H1 (cell line): ENCODE results near the gene APOBEC3H. TPM values are rescaled to one million over a fixed set of nuclear protein-coding genes. Genes with fewer than 3 reads are reported as not detected.

Experiments used
- CTCF ChIA-PET: fragments of 300-600 bp; sonication (Branson Sonifier 250); formaldehyde crosslinking; loops from one replicate; lab custom pipeline; 2021; ENCODE audit not compliant: partially characterized antibody; lab: Charles Lee
- POLR2A ChIA-PET: fragments of 300-600 bp; sonication (Branson Sonifier 250); formaldehyde crosslinking; loops from one replicate; lab custom pipeline; 2021; ENCODE audit warnings: inconsistent platforms; ENCODE audit not compliant: partially characterized antibody; lab: Charles Lee
- DNase-seq, 2 experiments: peaks; one replicate each; pipeline versions ENCODE4 v3.0.0 to v3.0.0-alpha.2; 2010 to 2022; ENCODE audit warnings: low spot score in 2 of 2, low read depth in 1 of 2, mixed read lengths in 1 of 2
- FAIRE-seq: peaks from 2 replicates; lab custom pipeline; 2011; peaks lifted over from hg19 to GRCh38; lab: Jason Lieb, UNC
- H2AFZ ChIP-seq: 2 replicates; pipeline ENCODE4 v1.8.1; 2012; ENCODE audit warnings: low read length, inconsistent platforms
- H2AK5ac ChIP-seq: 2 replicates; pipeline ENCODE4 v1.6.1; 2013; ENCODE audit warnings: low read depth, low read length
- H2BK120ac ChIP-seq: replicated peaks from 2 replicates; pipeline ENCODE3; 2013; ENCODE audit warnings: low read depth, low read length, inconsistent platforms
- H2BK12ac ChIP-seq: 2 replicates; pipeline ENCODE4 v1.6.1; 2013; ENCODE audit warnings: low read depth, low read length
- H2BK15ac ChIP-seq: 2 replicates; pipeline ENCODE4 v1.6.1; 2013; ENCODE audit warnings: low read length
- H2BK20ac ChIP-seq: 2 replicates; pipeline ENCODE4 v1.6.1; 2013; ENCODE audit warnings: low read length
- H2BK5ac ChIP-seq: 2 replicates; pipeline ENCODE4 v1.6.1; 2013; ENCODE audit warnings: low read depth, low read length
- H3K14ac ChIP-seq: 2 replicates; pipeline ENCODE4 v1.6.1; 2013; ENCODE audit warnings: inconsistent platforms; ENCODE audit not compliant: insufficient read length
- H3K18ac ChIP-seq: 2 replicates; pipeline ENCODE4 v1.6.1; 2013; ENCODE audit warnings: low read length; ENCODE audit errors: extremely low read depth
- H3K23ac ChIP-seq: 2 replicates; pipeline ENCODE4 v1.6.1; 2013; ENCODE audit warnings: inconsistent platforms; ENCODE audit not compliant: insufficient read length
- H3K23me2 ChIP-seq: 2 replicates; pipeline ENCODE4 v1.6.1; 2013; ENCODE audit warnings: low read depth, low read length
- H3K27ac ChIP-seq: 2 replicates; pipeline ENCODE4 v1.6.1; 2011; ENCODE audit warnings: low read depth, low read length, inconsistent platforms
- H3K27me3 ChIP-seq, 4 experiments: replicated peaks in 1 of 4; 1 replicate in 1 of 4; 2 replicates in 3 of 4; pipeline versions ENCODE4 v1.6.1 to v1.8.1; 2011 to 2013; ENCODE audit warnings: low read length in 3 of 4, mild to moderate bottlenecking in 3 of 4, inconsistent platforms in 2 of 4, mixed read lengths in 2 of 4, moderate library complexity in 1 of 4; ENCODE audit not compliant: control insufficient read depth in 3 of 4, insufficient read depth in 3 of 4; ENCODE audit errors: extremely low read depth in 1 of 4
- H3K36me3 ChIP-seq, 4 experiments: 2 replicates each; pipeline versions ENCODE4 v1.6.1 to v1.8.1; 2011 to 2013; ENCODE audit warnings: mild to moderate bottlenecking in 4 of 4, low read length in 3 of 4, moderate library complexity in 2 of 4, control low read depth in 1 of 4, inconsistent platforms in 1 of 4; ENCODE audit not compliant: insufficient read depth in 4 of 4, control insufficient read depth in 2 of 4
- H3K4ac ChIP-seq: replicated peaks from 2 replicates; pipeline ENCODE3; 2013; ENCODE audit warnings: low read length, low read depth, mixed read lengths, inconsistent platforms; ENCODE audit not compliant: insufficient read length
- H3K4me1 ChIP-seq, 4 experiments: replicated peaks in 1 of 4; 1 replicate in 1 of 4; 2 replicates in 3 of 4; pipeline versions ENCODE4 v1.6.1 to v1.8.1; 2011 to 2013; ENCODE audit warnings: low read length in 3 of 4, inconsistent platforms in 2 of 4, mixed read lengths in 1 of 4; ENCODE audit not compliant: insufficient read depth in 4 of 4, control insufficient read depth in 3 of 4
- H3K4me2 ChIP-seq, 2 experiments: 2 replicates each; pipeline versions ENCODE4 v1.6.1 to v1.8.1; 2011 to 2013; ENCODE audit warnings: low read depth in 2 of 2, low read length in 2 of 2, control low read depth in 1 of 2, inconsistent platforms in 1 of 2, mild to moderate bottlenecking in 1 of 2; ENCODE audit not compliant: insufficient read depth in 1 of 2
- H3K4me3 ChIP-seq, 4 experiments: fragments of 200-600, 300-600 bp in 1 of 4; sonication (generic), shearing (Covaris generic), sonication (Bioruptor Twin) in 1 of 4; 2 replicates each; pipeline versions ENCODE4 v1.5.1 to v1.8.1; 2011 to 2016; ENCODE audit warnings: low read length in 4 of 4, low read depth in 3 of 4, control low read depth in 2 of 4, inconsistent platforms in 2 of 4, mild to moderate bottlenecking in 2 of 4, mixed read lengths in 1 of 4, moderate library complexity in 1 of 4; ENCODE audit not compliant: insufficient read depth in 2 of 4; ENCODE audit errors: extremely low read depth in 1 of 4
- H3K56ac ChIP-seq: replicated peaks from 2 replicates; pipeline ENCODE3; 2013; ENCODE audit warnings: low read depth, mild to moderate bottlenecking, mixed read lengths, low read length, inconsistent platforms; ENCODE audit not compliant: insufficient read length
- H3K79me1 ChIP-seq: 2 replicates; pipeline ENCODE4 v1.6.1; 2013; ENCODE audit warnings: low read depth, low read length, control low read depth
- H3K79me2 ChIP-seq, 2 experiments: 2 replicates each; pipeline versions ENCODE4 v1.6.1 to v1.8.1; 2012 to 2013; ENCODE audit warnings: low read length in 2 of 2, mild to moderate bottlenecking in 2 of 2, inconsistent platforms in 1 of 2; ENCODE audit not compliant: insufficient read depth in 2 of 2, control insufficient read depth in 1 of 2
- H3K9ac ChIP-seq, 4 experiments: replicated peaks in 1 of 4; 1 replicate in 1 of 4; 2 replicates in 3 of 4; pipeline versions ENCODE4 v1.6.1 to v1.8.1; 2011 to 2013; ENCODE audit warnings: low read depth in 3 of 4, low read length in 3 of 4, control low read depth in 2 of 4, mild to moderate bottlenecking in 2 of 4, moderate library complexity in 2 of 4, inconsistent platforms in 1 of 4; ENCODE audit errors: extremely low read depth in 1 of 4
- H3K9me3 ChIP-seq, 2 experiments: 2 replicates each; pipeline versions ENCODE4 v1.6.1 to v1.8.1; 2012 to 2013; ENCODE audit warnings: mild to moderate bottlenecking in 2 of 2, moderate library complexity in 2 of 2, control low read depth in 1 of 2, inconsistent platforms in 1 of 2, low read depth in 1 of 2, low read length in 1 of 2, mixed read lengths in 1 of 2; ENCODE audit not compliant: insufficient read depth in 2 of 2
- H4K20me1 ChIP-seq, 2 experiments: replicated peaks in 1 of 2; 2 replicates each; pipeline versions ENCODE3 to v1.8.1; 2011 to 2013; ENCODE audit warnings: inconsistent platforms in 2 of 2, low read length in 2 of 2, mild to moderate bottlenecking in 1 of 2; ENCODE audit not compliant: insufficient read depth in 2 of 2, control insufficient read depth in 1 of 2
- H4K5ac ChIP-seq: 2 replicates; pipeline ENCODE4 v1.6.1; 2013; ENCODE audit warnings: low read length, low read depth, mixed read lengths, inconsistent platforms; ENCODE audit not compliant: insufficient read length
- H4K8ac ChIP-seq: 2 replicates; pipeline ENCODE4 v1.8.0; 2013; ENCODE audit warnings: mild to moderate bottlenecking, moderate library complexity, low read length, inconsistent platforms; ENCODE audit not compliant: insufficient read depth; ENCODE audit errors: extremely low read depth
- H4K91ac ChIP-seq: replicated peaks from 2 replicates; pipeline ENCODE3; 2013; ENCODE audit warnings: low read length, mixed read lengths, inconsistent platforms; ENCODE audit not compliant: insufficient read length
- BACH1 ChIP-seq: IDR thresholded peaks from 2 replicates; pipeline ENCODE4 v1.6.1; 2012; ENCODE audit warnings: low read length, improper control_type of control experiment
- BCL11A ChIP-seq, 2 experiments: IDR thresholded peaks; one replicate each; pipeline ENCODE4 v1.6.1; 2011; ENCODE audit warnings: low read depth in 2 of 2, low read length in 2 of 2, mild to moderate bottlenecking in 2 of 2
- CTBP2 ChIP-seq: IDR thresholded peaks from 2 replicates; pipeline ENCODE4 v1.7.0; 2011; ENCODE audit warnings: borderline replicate concordance, mild to moderate bottlenecking, moderate library complexity, mixed read lengths, low read length; ENCODE audit not compliant: insufficient read depth, insufficient read length
- CTCF ChIP-seq, 3 experiments: IDR thresholded peaks; 1 replicate in 2 of 3; 2 replicates in 1 of 3; pipeline versions ENCODE4 v1.5.1 to v1.6.1; 2011; ENCODE audit warnings: low read length in 3 of 3, mild to moderate bottlenecking in 3 of 3, inconsistent platforms in 2 of 3, low read depth in 1 of 3, moderate library complexity in 1 of 3; ENCODE audit not compliant: insufficient read depth in 1 of 3; ENCODE audit errors: control extremely low read depth in 1 of 3
- FOSL1 ChIP-seq: IDR thresholded peaks from 2 replicates; pipeline ENCODE4 v1.6.1; 2011; ENCODE audit warnings: mild to moderate bottlenecking, low read depth, low read length, moderate library complexity; ENCODE audit not compliant: insufficient read depth
- GABPA ChIP-seq: IDR thresholded peaks from 2 replicates; pipeline ENCODE4 v1.6.1; 2011; ENCODE audit warnings: mild to moderate bottlenecking, low read length, moderate library complexity, borderline replicate concordance; ENCODE audit not compliant: insufficient read depth
- GTF2F1 ChIP-seq: IDR thresholded peaks from 2 replicates; pipeline ENCODE4 v1.6.1; 2012; ENCODE audit warnings: low read depth, low read length, improper control_type of control experiment, borderline replicate concordance
- TCF12 ChIP-seq: IDR thresholded peaks from 2 replicates; pipeline ENCODE4 v1.6.1; 2011; ENCODE audit warnings: low read depth, mild to moderate bottlenecking, low read length
- WGBS, 2 experiments: shearing (Covaris generic) in 1 of 2; methylation state at CpG; one replicate each; pipeline versions ENCODE4 v1.1.6 to v1.1.7; 2013 to 2015; ENCODE audit warnings: low lambda C conversion rate in 2 of 2, mixed read lengths in 2 of 2, inconsistent platforms in 1 of 2, low coverage in 1 of 2, missing lambda C conversion rate in 1 of 2; ENCODE audit not compliant: insufficient replicate concordance in 2 of 2, insufficient coverage in 1 of 2, insufficient read length in 1 of 2; ENCODE audit errors: extremely low coverage in 1 of 2, missing lambda C conversion rate in 1 of 2; 5-methylcytosine and 5-hydroxymethylcytosine counted together
- polyA plus RNA-seq, 7 experiments: library from polyadenylated mRNA; depleted of rRNA in 3 of 7; stranded (reverse) in 5 of 7; unstranded in 2 of 7; fragments of >200 nt in 5 of 7; fragments of 200-250 nt in 2 of 7; gene quantifications; 1 replicate in 5 of 7; 2 replicates in 1 of 7; 4 replicates in 1 of 7; pipeline versions ENCODE4 v1.2.1 to v1.2.3, GENCODE V29; 2011 to 2013; ENCODE audit warnings: missing spikeins in 2 of 7, mixed read lengths in 2 of 7
- total RNA-seq: library from RNA; stranded (reverse); fragmentation: NEBNext Ultra II Directional; extraction: Animal tissue kit (Norgen Biotek cat#: 25700); gene quantifications from 2 replicates; pipeline ENCODE4 v1.2.1, GENCODE V29; 2021

APOBEC3H gene
- total and polyA plus RNA-seq, 2 of the 8 experiments (the other 6 are each of a cell fraction or from before 2014, with no cell fraction given) = 0.47 to 0.56 TPM

- Histone ChIP-seq H2BK12ac (no peak overlapping the region), H3K79me2 (no peaks in the 10 kb centered on the region), H3K4ac (no peak overlapping the region), H3K56ac (no peak overlapping the region), H3K79me1 (no peaks in the 10 kb centered on the region), H3K36me3 (no peaks in the 10 kb centered on the region), H2BK120ac (no peak overlapping the region), H2AFZ (no peak overlapping the region), H3K27me3 (no peaks in the 10 kb centered on the region), H3K23me2 (no peaks in the 10 kb centered on the region), H3K9me3 (no peaks in the 10 kb centered on the region), H4K91ac (no peak overlapping the region), H4K8ac (no peak overlapping the region), H3K23ac (no peak overlapping the region), H3K14ac (no peak overlapping the region), H4K20me1 (no peaks in the 10 kb centered on the region), H4K5ac (no peak overlapping the region), H2AK5ac (no peak overlapping the region), H2BK5ac (no peak overlapping the region), H3K9ac (no peak overlapping the region), H3K27ac (no peak overlapping the region), H3K4me3 (no peak overlapping the region), H2BK20ac (no peak overlapping the region), H3K4me1 (peaks cover 4 to 16% (median 11%) of the 10 kb centered on the region in 4 experiments; a peak in 4 of 7 replicates), H3K4me2 (no peak overlapping the region), H3K18ac (no peak overlapping the region), H2BK15ac (peak overlapping the region; percentile 90; the same call in 1 of the 2 replicates)
- POLR2A ChIA-PET = interaction anchor here (0.6 to 7.4 kb wide), 6 partner anchors 10 to 273 kb away, joined by 3 to 67 read pairs (median 6); partner anchors contain the start of gene RPL3
- FAIRE-seq (no peak), DNase-seq (peak; percentile 50 to 90)
- 56% methylated on average over 15 of the region's 15 CpGs; no CpG with 5 or more reads in 1 of the 2 experiments for WGBS, 2 experiments
- CTCF ChIA-PET = interaction anchor here (0.5 to 5.1 kb wide), 58 partner anchors 8 to 379 kb away, joined by 3 to 47 read pairs (median 4); partner anchors contain the start of genes APOBEC3B, APOBEC3C and PDGFB
- 0 out of 2 replicates have a peak, but pooled peaks have one; percentile 56 for TF ChIP-seq TCF12
- TF ChIP-seq BACH1 = no peak
- TF ChIP-seq CTBP2 = no peak
- no peak for TF ChIP-seq BCL11A (IDR thresholded peaks at IDR 0.05; ENCODE audit: low read depth in 2 of 2, low read length in 2 of 2)
- peak; percentile 68; the same call in 1 of the 2 replicates for TF ChIP-seq GABPA
- no peak for TF ChIP-seq FOSL1
- TF ChIP-seq GTF2F1 = no peak
- TF ChIP-seq CTCF (IDR thresholded peaks at IDR 0.05; ENCODE audit: control extremely low read depth in 1 of 3, insufficient read depth in 1 of 3, low read depth in 1 of 3, low read length in 3 of 3) = peak; percentile 85 to 92 (median 92)
These were observed 38.2 kb downstream of the APOBEC3H start for GRCh38 chr22:39135092-39135896.
